ENCODE results near the gene TTC39C.

TTC39C gene

GRCh38 chr18:23992089-23992940, 22.2 kb upstream of the TTC39C start:
- DNase-seq (ENCODE audit: low read depth in 3 of 3), result no peak

- DNase-seq (ENCODE audit: low read depth in 3 of 3), result no peak
These were observed 21.6 kb upstream of the TTC39C start for GRCh38 chr18:23992941-23993280.

GRCh38 chr18:23994361-23994902, 20.1 kb upstream of the TTC39C start:
- DNase-seq (ENCODE audit: low read depth in 3 of 3), result no peak

- DNase-seq (ENCODE audit: low read depth in 3 of 3), result no peak
These were observed 19.4 kb upstream of the TTC39C start for GRCh38 chr18:23995180-23995579.

GRCh38 chr18:23998018-23998417, 16.5 kb upstream of the TTC39C start:
- DNase-seq (ENCODE audit: low read depth in 3 of 3), result no peak

- DNase-seq (ENCODE audit: low read depth in 3 of 3), result no peak
These were observed 15.7 kb upstream of the TTC39C start for GRCh38 chr18:23998820-23999219.

GRCh38 chr18:24000613-24001490, 13.7 kb upstream of the TTC39C start:
- no peak for DNase-seq (ENCODE audit: low read depth in 3 of 3)

- DNase-seq (ENCODE audit: low read depth in 3 of 3), result no peak
These were observed 12.1 kb upstream of the TTC39C start for GRCh38 chr18:24002479-24002878.

GRCh38 chr18:24003288-24003687, 11.3 kb upstream of the TTC39C start:
- no peak for DNase-seq (ENCODE audit: low read depth in 3 of 3)

- DNase-seq (ENCODE audit: low read depth in 3 of 3), result no peak
These were observed 10.5 kb upstream of the TTC39C start for GRCh38 chr18:24003903-24004640.

- DNase-seq (ENCODE audit: low read depth in 3 of 3), result no peak
These were observed 7.7 kb upstream of the TTC39C start for GRCh38 chr18:24006712-24007313.

GRCh38 chr18:24009246-24009645, 5.3 kb upstream of the TTC39C start:
- DNase-seq (ENCODE audit: low read depth in 3 of 3), result no peak

- DNase-seq (ENCODE audit: low read depth in 3 of 3), result no peak
These were observed 4.8 kb upstream of the TTC39C start for GRCh38 chr18:24009651-24010333.

GRCh38 chr18:24010673-24011072, 3.9 kb upstream of the TTC39C start:
- DNase-seq (ENCODE audit: low read depth in 3 of 3), result no peak

GRCh38 chr18:24011123-24011917, 3.2 kb upstream of the TTC39C start:
- DNase-seq (ENCODE audit: low read depth in 3 of 3), result no peak

- no peak for DNase-seq (ENCODE audit: low read depth in 3 of 3)
These were observed 1.5 kb upstream of the TTC39C start for GRCh38 chr18:24013051-24013450.

- peak in 1 of 3 experiments; percentile 47 for DNase-seq (ENCODE audit: low read depth in 3 of 3)
These were observed 558 bp downstream of the TTC39C start for GRCh38 chr18:24014986-24015638.

GRCh38 chr18:24015639-24016631, 1.4 kb downstream of the TTC39C start:
- no peak for DNase-seq (ENCODE audit: low read depth in 3 of 3)
